HEK293 (cell line): ENCODE measurements around the gene RPS18.

Source experiments
- CTCF ChIA-PET: fragments of 350-600 bp; formaldehyde crosslinking; extraction: SDS; loops from one replicate; lab custom pipeline; 2021; ENCODE audit warnings: antibody characterized with exemption; lab: Yijun Ruan, JAX
- POLR2A ChIA-PET: fragments of 300-600 bp; formaldehyde crosslinking; extraction: SDS; loops from one replicate; lab custom pipeline; 2020; ENCODE audit warnings: antibody characterized with exemption, inconsistent platforms; lab: Yijun Ruan, JAX
- H3K27ac ChIP-seq: fragments of 200-500 bp; sonication (Bioruptor generic); 2 replicates; pipeline ENCODE4 v1.5.1; 2014; ENCODE audit warnings: low read depth, low read length, control low read depth, inconsistent platforms; ENCODE audit errors: extremely low read depth
- H3K36me3 ChIP-seq, 2 experiments: fragments of 200-500 bp in 1 of 2; sonication (Bioruptor generic) in 1 of 2; 1 replicate in 1 of 2; 2 replicates in 1 of 2; pipeline ENCODE4 v1.5.1; 2014 to 2017; ENCODE audit warnings: inconsistent platforms in 2 of 2, low read length in 2 of 2; ENCODE audit not compliant: control insufficient read depth in 2 of 2, insufficient read depth in 1 of 2
- H3K4me1 ChIP-seq: fragments of 200-500 bp; sonication (Bioruptor generic); 2 replicates; pipeline ENCODE4 v1.5.1; 2014; ENCODE audit warnings: mild to moderate bottlenecking, low read length, inconsistent platforms; ENCODE audit not compliant: control insufficient read depth, insufficient read depth
- H3K4me3 ChIP-seq: 2 replicates; pipeline ENCODE4 v1.5.1; 2011; ENCODE audit warnings: low read depth, mild to moderate bottlenecking, control low read depth, low read length, moderate library complexity
- H3K9me3 ChIP-seq: fragments of 200-500 bp; sonication (Bioruptor generic); 2 replicates; pipeline ENCODE4 v1.5.1; 2014; ENCODE audit warnings: low read depth, low read length, inconsistent platforms; ENCODE audit not compliant: control insufficient read depth, insufficient read depth
- IKZF3 ChIP-seq: fragments of 450-650 bp; IDR thresholded peaks from 2 replicates; pipeline ENCODE4 v1.5.0; 2018; ENCODE audit warnings: missing biosample characterization, mild to moderate bottlenecking, missing genetic modification characterization, moderate library complexity
- OSR2 ChIP-seq: fragments of 450-650 bp; formaldehyde crosslinking; IDR thresholded peaks from 2 replicates; pipeline ENCODE4 v1.5.1; 2016; ENCODE audit warnings: missing biosample characterization, missing genetic modification characterization
- YY2 ChIP-seq: fragments of 450-650 bp; formaldehyde crosslinking; IDR thresholded peaks from 2 replicates; pipeline ENCODE4 v1.5.1; 2016; ENCODE audit warnings: missing biosample characterization, missing genetic modification characterization
- ZIC2 ChIP-seq: fragments of 450-650 bp; formaldehyde crosslinking; IDR thresholded peaks from 2 replicates; pipeline ENCODE4 v1.5.1; 2016; ENCODE audit warnings: missing biosample characterization, missing genetic modification characterization
- ZNF140 ChIP-seq: fragments of 450-650 bp; formaldehyde crosslinking; IDR thresholded peaks from 2 replicates; pipeline ENCODE4 v1.5.1; 2016; ENCODE audit warnings: missing biosample characterization, missing genetic modification characterization
- ZNF2 ChIP-seq: fragments of 450-650 bp; formaldehyde crosslinking; IDR thresholded peaks from 2 replicates; pipeline ENCODE4 v1.5.1; 2016; ENCODE audit warnings: missing biosample characterization, missing genetic modification characterization
- ZNF292 ChIP-seq: fragments of 450-650 bp; formaldehyde crosslinking; IDR thresholded peaks from 2 replicates; pipeline ENCODE4 v1.5.1; 2016; ENCODE audit warnings: low read depth, missing biosample characterization, missing genetic modification characterization, borderline replicate concordance
- ZNF791 ChIP-seq: fragments of 450-650 bp; formaldehyde crosslinking; IDR thresholded peaks from 2 replicates; pipeline ENCODE4 v1.5.1; 2016; ENCODE audit warnings: missing biosample characterization, missing genetic modification characterization
- ZNF792 ChIP-seq: fragments of 450-650 bp; formaldehyde crosslinking; IDR thresholded peaks from 2 replicates; pipeline ENCODE4 v1.5.1; 2016; ENCODE audit warnings: missing biosample characterization, missing genetic modification characterization
- ZNF837 ChIP-seq: fragments of 450-650 bp; formaldehyde crosslinking; IDR thresholded peaks from 2 replicates; pipeline ENCODE4 v1.5.1; 2016; ENCODE audit warnings: missing biosample characterization, missing genetic modification characterization
- TF ChIP-seq, protein P1 (sequence below): fragments of 450-650 bp; formaldehyde crosslinking; IDR thresholded peaks from 2 replicates; pipeline ENCODE4 v1.5.1; 2016; ENCODE audit warnings: missing biosample characterization, missing genetic modification characterization
- TF ChIP-seq, protein P2 (sequence below): fragments of 450-650 bp; formaldehyde crosslinking; IDR thresholded peaks from 2 replicates; pipeline ENCODE4 v1.5.0; 2017; ENCODE audit warnings: missing biosample characterization, missing genetic modification characterization, borderline replicate concordance
- TF ChIP-seq, protein P3 (sequence below): fragments of 450-650 bp; formaldehyde crosslinking; IDR thresholded peaks from 2 replicates; pipeline ENCODE4 v1.5.1; 2016; ENCODE audit warnings: missing biosample characterization, missing genetic modification characterization
- TF ChIP-seq, protein P4 (sequence below): fragments of 450-650 bp; formaldehyde crosslinking; optimal IDR thresholded peaks from 2 replicates; pipeline ENCODE3; 2016; ENCODE audit warnings: missing biosample characterization, mild to moderate bottlenecking, missing genetic modification characterization
- TF ChIP-seq, protein P5 (sequence below): fragments of 450-650 bp; formaldehyde crosslinking; IDR thresholded peaks from 2 replicates; pipeline ENCODE4 v1.5.1; 2016; ENCODE audit warnings: missing biosample characterization, missing genetic modification characterization
- TF ChIP-seq, protein P6 (sequence below): IDR thresholded peaks from 2 replicates; pipeline ENCODE4 v1.6.1; 2011; ENCODE audit warnings: mild to moderate bottlenecking, low read depth, low read length, borderline replicate concordance
- TF ChIP-seq, protein P7 (sequence below): fragments of 450-650 bp; formaldehyde crosslinking; IDR thresholded peaks from 2 replicates; pipeline ENCODE4 v1.5.1; 2016; ENCODE audit warnings: missing biosample characterization, missing genetic modification characterization, borderline replicate concordance
- TF ChIP-seq, protein P8 (sequence below): fragments of 450-650 bp; formaldehyde crosslinking; IDR thresholded peaks from 2 replicates; pipeline ENCODE4 v1.5.1; 2016; ENCODE audit warnings: missing biosample characterization, missing genetic modification characterization

Gene RPS18

DNA sequence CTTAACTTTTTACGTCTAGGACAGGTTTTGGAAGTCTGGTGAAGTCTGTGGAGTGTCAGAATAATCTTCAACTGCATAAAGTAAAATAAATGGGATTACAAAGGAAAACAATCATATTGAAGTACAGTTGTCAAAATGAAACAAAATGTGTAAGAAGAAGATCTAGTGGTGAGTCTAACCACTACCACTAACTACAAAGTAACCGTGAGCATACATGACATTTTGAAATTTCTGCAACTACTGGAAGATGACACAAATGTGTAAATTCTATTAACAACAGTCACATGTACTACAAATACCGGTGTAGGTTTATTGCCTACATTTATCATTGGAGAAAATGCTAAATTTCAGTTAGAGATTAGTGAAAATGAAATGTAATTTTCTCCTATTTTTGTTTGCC, 29.9 kb upstream of the RPS18 start (continued):
- TF ChIP-seq, protein P1, sequence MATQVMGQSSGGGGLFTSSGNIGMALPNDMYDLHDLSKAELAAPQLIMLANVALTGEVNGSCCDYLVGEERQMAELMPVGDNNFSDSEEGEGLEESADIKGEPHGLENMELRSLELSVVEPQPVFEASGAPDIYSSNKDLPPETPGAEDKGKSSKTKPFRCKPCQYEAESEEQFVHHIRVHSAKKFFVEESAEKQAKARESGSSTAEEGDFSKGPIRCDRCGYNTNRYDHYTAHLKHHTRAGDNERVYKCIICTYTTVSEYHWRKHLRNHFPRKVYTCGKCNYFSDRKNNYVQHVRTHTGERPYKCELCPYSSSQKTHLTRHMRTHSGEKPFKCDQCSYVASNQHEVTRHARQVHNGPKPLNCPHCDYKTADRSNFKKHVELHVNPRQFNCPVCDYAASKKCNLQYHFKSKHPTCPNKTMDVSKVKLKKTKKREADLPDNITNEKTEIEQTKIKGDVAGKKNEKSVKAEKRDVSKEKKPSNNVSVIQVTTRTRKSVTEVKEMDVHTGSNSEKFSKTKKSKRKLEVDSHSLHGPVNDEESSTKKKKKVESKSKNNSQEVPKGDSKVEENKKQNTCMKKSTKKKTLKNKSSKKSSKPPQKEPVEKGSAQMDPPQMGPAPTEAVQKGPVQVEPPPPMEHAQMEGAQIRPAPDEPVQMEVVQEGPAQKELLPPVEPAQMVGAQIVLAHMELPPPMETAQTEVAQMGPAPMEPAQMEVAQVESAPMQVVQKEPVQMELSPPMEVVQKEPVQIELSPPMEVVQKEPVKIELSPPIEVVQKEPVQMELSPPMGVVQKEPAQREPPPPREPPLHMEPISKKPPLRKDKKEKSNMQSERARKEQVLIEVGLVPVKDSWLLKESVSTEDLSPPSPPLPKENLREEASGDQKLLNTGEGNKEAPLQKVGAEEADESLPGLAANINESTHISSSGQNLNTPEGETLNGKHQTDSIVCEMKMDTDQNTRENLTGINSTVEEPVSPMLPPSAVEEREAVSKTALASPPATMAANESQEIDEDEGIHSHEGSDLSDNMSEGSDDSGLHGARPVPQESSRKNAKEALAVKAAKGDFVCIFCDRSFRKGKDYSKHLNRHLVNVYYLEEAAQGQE = no peak
- TF ChIP-seq ZNF292 (tag by site-specific recombination) = no peak
- TF ChIP-seq, protein P2, sequence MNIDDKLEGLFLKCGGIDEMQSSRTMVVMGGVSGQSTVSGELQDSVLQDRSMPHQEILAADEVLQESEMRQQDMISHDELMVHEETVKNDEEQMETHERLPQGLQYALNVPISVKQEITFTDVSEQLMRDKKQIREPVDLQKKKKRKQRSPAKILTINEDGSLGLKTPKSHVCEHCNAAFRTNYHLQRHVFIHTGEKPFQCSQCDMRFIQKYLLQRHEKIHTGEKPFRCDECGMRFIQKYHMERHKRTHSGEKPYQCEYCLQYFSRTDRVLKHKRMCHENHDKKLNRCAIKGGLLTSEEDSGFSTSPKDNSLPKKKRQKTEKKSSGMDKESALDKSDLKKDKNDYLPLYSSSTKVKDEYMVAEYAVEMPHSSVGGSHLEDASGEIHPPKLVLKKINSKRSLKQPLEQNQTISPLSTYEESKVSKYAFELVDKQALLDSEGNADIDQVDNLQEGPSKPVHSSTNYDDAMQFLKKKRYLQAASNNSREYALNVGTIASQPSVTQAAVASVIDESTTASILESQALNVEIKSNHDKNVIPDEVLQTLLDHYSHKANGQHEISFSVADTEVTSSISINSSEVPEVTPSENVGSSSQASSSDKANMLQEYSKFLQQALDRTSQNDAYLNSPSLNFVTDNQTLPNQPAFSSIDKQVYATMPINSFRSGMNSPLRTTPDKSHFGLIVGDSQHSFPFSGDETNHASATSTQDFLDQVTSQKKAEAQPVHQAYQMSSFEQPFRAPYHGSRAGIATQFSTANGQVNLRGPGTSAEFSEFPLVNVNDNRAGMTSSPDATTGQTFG (tag by site-specific recombination) = no peak
- TF ChIP-seq, protein P3, sequence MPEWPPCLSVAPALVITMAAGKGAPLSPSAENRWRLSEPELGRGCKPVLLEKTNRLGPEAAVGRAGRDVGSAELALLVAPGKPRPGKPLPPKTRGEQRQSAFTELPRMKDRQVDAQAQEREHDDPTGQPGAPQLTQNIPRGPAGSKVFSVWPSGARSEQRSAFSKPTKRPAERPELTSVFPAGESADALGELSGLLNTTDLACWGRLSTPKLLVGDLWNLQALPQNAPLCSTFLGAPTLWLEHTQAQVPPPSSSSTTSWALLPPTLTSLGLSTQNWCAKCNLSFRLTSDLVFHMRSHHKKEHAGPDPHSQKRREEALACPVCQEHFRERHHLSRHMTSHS (tag by site-specific recombination) = no peak
- TF ChIP-seq ZNF2 = no peak
- TF ChIP-seq, protein P4, sequence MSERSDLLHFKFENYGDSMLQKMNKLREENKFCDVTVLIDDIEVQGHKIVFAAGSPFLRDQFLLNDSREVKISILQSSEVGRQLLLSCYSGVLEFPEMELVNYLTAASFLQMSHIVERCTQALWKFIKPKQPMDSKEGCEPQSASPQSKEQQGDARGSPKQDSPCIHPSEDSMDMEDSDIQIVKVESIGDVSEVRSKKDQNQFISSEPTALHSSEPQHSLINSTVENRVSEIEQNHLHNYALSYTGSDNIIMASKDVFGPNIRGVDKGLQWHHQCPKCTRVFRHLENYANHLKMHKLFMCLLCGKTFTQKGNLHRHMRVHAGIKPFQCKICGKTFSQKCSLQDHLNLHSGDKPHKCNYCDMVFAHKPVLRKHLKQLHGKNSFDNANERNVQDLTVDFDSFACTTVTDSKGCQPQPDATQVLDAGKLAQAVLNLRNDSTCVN (tag by site-specific recombination) = no peak
- no peak for TF ChIP-seq ZIC2 (tag by site-specific recombination)
- TF ChIP-seq, protein P5, sequence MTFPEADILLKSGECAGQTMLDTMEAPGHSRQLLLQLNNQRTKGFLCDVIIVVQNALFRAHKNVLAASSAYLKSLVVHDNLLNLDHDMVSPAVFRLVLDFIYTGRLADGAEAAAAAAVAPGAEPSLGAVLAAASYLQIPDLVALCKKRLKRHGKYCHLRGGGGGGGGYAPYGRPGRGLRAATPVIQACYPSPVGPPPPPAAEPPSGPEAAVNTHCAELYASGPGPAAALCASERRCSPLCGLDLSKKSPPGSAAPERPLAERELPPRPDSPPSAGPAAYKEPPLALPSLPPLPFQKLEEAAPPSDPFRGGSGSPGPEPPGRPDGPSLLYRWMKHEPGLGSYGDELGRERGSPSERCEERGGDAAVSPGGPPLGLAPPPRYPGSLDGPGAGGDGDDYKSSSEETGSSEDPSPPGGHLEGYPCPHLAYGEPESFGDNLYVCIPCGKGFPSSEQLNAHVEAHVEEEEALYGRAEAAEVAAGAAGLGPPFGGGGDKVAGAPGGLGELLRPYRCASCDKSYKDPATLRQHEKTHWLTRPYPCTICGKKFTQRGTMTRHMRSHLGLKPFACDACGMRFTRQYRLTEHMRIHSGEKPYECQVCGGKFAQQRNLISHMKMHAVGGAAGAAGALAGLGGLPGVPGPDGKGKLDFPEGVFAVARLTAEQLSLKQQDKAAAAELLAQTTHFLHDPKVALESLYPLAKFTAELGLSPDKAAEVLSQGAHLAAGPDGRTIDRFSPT (tag by site-specific recombination) = no peak
- TF ChIP-seq, all 188 proteins: peak for 0

DNA sequence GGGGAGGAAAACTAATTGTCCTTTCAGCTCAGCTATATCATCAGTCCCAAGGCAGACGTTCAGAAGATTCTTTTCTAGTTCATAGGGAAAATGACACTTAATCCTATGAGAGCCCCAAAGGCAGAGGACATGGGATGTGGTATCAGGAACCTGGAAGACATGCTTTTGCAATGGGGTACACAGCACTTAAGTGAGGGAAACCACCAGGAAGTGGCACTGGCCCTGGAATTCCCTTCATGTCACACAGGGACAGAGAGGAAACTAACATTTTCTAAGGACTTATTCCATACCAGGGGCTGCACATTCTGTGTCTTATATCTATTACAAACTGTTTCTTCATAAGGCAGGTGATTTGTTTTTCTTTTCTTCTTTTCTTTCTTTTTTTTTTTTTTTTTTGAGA, 28.4 kb upstream of the RPS18 start:
- H3K36me3 ChIP-seq = no peaks in the 10 kb centered on the region
- no peak overlapping the region for H3K27ac ChIP-seq
- ChIA-PET POLR2A (interaction anchor here (0.7 kb wide), 1 partner anchor 15 kb away, joined by 5 read pairs; no protein-coding TSS in a partner anchor), CTCF (interaction anchor here (0.7 to 2.0 kb wide), 5 partner anchors 15 to 342 kb away, joined by 3 to 8 read pairs (median 4); no protein-coding TSS in a partner anchor)
- no peak overlapping the region for H3K4me3 ChIP-seq
- peaks cover 3% of the 10 kb centered on the region for H3K4me1 ChIP-seq
- no peaks in the 10 kb centered on the region for H3K9me3 ChIP-seq
- no peak for TF ChIP-seq YY2 (tag by site-specific recombination)
- no peak for TF ChIP-seq ZNF792 (tag by site-specific recombination)
- TF ChIP-seq OSR2 = no peak
- TF ChIP-seq, protein P4 (tag by site-specific recombination) = no peak
- TF ChIP-seq, protein P6, sequence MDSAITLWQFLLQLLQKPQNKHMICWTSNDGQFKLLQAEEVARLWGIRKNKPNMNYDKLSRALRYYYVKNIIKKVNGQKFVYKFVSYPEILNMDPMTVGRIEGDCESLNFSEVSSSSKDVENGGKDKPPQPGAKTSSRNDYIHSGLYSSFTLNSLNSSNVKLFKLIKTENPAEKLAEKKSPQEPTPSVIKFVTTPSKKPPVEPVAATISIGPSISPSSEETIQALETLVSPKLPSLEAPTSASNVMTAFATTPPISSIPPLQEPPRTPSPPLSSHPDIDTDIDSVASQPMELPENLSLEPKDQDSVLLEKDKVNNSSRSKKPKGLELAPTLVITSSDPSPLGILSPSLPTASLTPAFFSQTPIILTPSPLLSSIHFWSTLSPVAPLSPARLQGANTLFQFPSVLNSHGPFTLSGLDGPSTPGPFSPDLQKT = no peak
- TF ChIP-seq, protein P7, sequence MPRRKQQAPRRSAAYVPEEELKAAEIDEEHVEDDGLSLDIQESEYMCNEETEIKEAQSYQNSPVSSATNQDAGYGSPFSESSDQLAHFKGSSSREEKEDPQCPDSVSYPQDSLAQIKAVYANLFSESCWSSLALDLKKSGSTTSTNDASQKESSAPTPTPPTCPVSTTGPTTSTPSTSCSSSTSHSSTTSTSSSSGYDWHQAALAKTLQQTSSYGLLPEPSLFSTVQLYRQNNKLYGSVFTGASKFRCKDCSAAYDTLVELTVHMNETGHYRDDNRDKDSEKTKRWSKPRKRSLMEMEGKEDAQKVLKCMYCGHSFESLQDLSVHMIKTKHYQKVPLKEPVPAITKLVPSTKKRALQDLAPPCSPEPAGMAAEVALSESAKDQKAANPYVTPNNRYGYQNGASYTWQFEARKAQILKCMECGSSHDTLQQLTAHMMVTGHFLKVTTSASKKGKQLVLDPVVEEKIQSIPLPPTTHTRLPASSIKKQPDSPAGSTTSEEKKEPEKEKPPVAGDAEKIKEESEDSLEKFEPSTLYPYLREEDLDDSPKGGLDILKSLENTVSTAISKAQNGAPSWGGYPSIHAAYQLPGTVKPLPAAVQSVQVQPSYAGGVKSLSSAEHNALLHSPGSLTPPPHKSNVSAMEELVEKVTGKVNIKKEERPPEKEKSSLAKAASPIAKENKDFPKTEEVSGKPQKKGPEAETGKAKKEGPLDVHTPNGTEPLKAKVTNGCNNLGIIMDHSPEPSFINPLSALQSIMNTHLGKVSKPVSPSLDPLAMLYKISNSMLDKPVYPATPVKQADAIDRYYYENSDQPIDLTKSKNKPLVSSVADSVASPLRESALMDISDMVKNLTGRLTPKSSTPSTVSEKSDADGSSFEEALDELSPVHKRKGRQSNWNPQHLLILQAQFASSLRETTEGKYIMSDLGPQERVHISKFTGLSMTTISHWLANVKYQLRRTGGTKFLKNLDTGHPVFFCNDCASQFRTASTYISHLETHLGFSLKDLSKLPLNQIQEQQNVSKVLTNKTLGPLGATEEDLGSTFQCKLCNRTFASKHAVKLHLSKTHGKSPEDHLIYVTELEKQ (tag by site-specific recombination) = no peak
- TF ChIP-seq ZNF791 (tag by site-specific recombination) = no peak
- no peak for TF ChIP-seq ZNF140 (tag by site-specific recombination)
- TF ChIP-seq, protein P8, sequence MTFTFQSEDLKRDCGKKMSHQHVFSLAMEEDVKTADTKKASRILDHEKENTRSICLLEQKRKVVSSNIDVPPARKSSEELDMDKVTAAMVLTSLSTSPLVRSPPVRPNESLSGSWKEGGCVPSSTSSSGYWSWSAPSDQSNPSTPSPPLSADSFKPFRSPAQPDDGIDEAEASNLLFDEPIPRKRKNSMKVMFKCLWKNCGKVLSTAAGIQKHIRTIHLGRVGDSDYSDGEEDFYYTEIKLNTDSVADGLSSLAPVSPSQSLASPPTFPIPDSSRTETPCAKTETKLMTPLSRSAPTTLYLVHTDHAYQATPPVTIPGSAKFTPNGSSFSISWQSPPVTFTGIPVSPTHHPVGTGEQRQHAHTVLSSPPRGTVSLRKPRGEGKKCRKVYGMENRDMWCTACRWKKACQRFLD (tag by site-specific recombination) = no peak
- TF ChIP-seq IKZF3 (tag by site-specific recombination) = no peak
- no peak for TF ChIP-seq ZNF837 (tag by site-specific recombination)
